ENCODE data around the gene GOLGA8R.
"Not testable (repeated sequence)": the region's sequence is repeated elsewhere in the genome, so short reads cannot be mapped to it uniquely, and the experiment has no call there.

The GOLGA8R gene

GRCh38 chr15:30414160-30414559 lies at the start of gene GOLGA8R:
TSS of gene GOLGA8R (minus strand) at chr15:30414260. CDS start at chr15:30414162, 98 bp downstream.
- DNase-seq, result not testable (repeated sequence)

GRCh38 chr15:30463849-30464248 lies 49.8 kb upstream of the GOLGA8R start:
- DNase-seq, result not testable (repeated sequence)

GRCh38 chr15:30462176-30462575 lies 48.1 kb upstream of the GOLGA8R start:
- not testable (repeated sequence) for DNase-seq

- DNase-seq, result not testable (repeated sequence)
Measured at GRCh38 chr15:30452702-30453101, 38.6 kb upstream of the GOLGA8R start.

GRCh38 chr15:30438348-30438747 lies 24.3 kb upstream of the GOLGA8R start:
- DNase-seq, result not testable (repeated sequence)

- DNase-seq, result not testable (repeated sequence)
Measured at GRCh38 chr15:30435878-30436277, 21.8 kb upstream of the GOLGA8R start.

GRCh38 chr15:30420723-30421122 lies 6.7 kb upstream of the GOLGA8R start:
- not testable (repeated sequence) for DNase-seq

GRCh38 chr15:30407636-30408035 lies 6.4 kb downstream of the GOLGA8R start:
- not testable (repeated sequence) for DNase-seq

GRCh38 chr15:30398988-30399387 lies 15.1 kb downstream of the GOLGA8R start:
- DNase-seq, result peak; percentile 38

- not testable (repeated sequence) for DNase-seq
Measured at GRCh38 chr15:30393664-30393991, 20.4 kb downstream of the GOLGA8R start.

GRCh38 chr15:30392766-30393663 lies 21.0 kb downstream of the GOLGA8R start, which contains the start of gene CHRFAM7A:
TSS of gene CHRFAM7A (minus strand) at chr15:30393540. CDS start at chr15:30383351, 10,189 bp downstream.
- not testable (repeated sequence) for DNase-seq

- not testable (repeated sequence) for DNase-seq
Measured at GRCh38 chr15:30386318-30386887, 27.7 kb downstream of the GOLGA8R start.

- not testable (repeated sequence) for DNase-seq
Measured at GRCh38 chr15:30377082-30377413, 37.0 kb downstream of the GOLGA8R start.

- not testable (repeated sequence) for DNase-seq
Measured at GRCh38 chr15:30376375-30377081, 37.5 kb downstream of the GOLGA8R start.

GRCh38 chr15:30375872-30376271 lies 38.2 kb downstream of the GOLGA8R start:
- DNase-seq, result not testable (repeated sequence)

GRCh38 chr15:30374862-30375261 lies 39.2 kb downstream of the GOLGA8R start:
- DNase-seq, result not testable (repeated sequence)

GRCh38 chr15:30368271-30368670 lies 45.8 kb downstream of the GOLGA8R start:
- not testable (repeated sequence) for DNase-seq

GRCh38 chr15:30367246-30367645 lies 46.8 kb downstream of the GOLGA8R start:
- DNase-seq, result not testable (repeated sequence)

- DNase-seq, result not testable (repeated sequence)
Measured at GRCh38 chr15:30361404-30361803, 52.7 kb downstream of the GOLGA8R start.

GRCh38 chr15:30360990-30361389 lies 53.1 kb downstream of the GOLGA8R start:
- not testable (repeated sequence) for DNase-seq

GRCh38 chr15:30355043-30355442 lies 59.0 kb downstream of the GOLGA8R start:
- DNase-seq, result not testable (repeated sequence)

Data from activated CD4-positive, alpha-beta T cell treated with anti-CD3 and anti-CD28 coated beads, Interleukin-10, Interleukin-2, amounts not matched to agents 100 ng/mL and 50 ng/mL, durations not matched to agents 16 hours and 8 hours (primary cell).